GM21360 (cell line): ENCODE results near the gene CBLC.

Experiments used
- ATAC-seq: cut with Tn5 transposase; IDR thresholded peaks from one replicate; pipeline ENCODE4 v1.9.1; 2021; ENCODE audit warnings: mild to moderate bottlenecking, moderate library complexity; ENCODE audit not compliant: unreplicated experiment

Gene CBLC

GRCh38 chr19:44848036-44848811, 70.5 kb downstream of the CBLC start:
- ATAC-seq, result no peak

GRCh38 chr19:44848812-44849447, 71.2 kb downstream of the CBLC start:
- ATAC-seq, result no peak
